Activated naive CD4-positive, alpha-beta T cell treated with Interleukin-2 at 50 U/mL for 16 hours (primary cell): ENCODE data around the gene POLR2H.

Experiments
- DNase-seq: peaks from one replicate; pipeline ENCODE4 v3.0.0-alpha.2; 2020

Gene POLR2H

GRCh38 chr3:184389384-184389783 lies 27.9 kb downstream of the POLR2H start:
- no peak for DNase-seq

GRCh38 chr3:184389935-184390528 lies 28.5 kb downstream of the POLR2H start:
- DNase-seq: no peak

GRCh38 chr3:184391266-184391665 lies 29.8 kb downstream of the POLR2H start:
- no peak for DNase-seq

- no peak for DNase-seq
These were observed 33.8 kb downstream of the POLR2H start for GRCh38 chr3:184395320-184395660.

- DNase-seq: no peak
These were observed 37.9 kb downstream of the POLR2H start for GRCh38 chr3:184399410-184399809.

GRCh38 chr3:184405075-184406030 lies 43.8 kb downstream of the POLR2H start:
- no peak for DNase-seq

- no peak for DNase-seq
These were observed 47.9 kb downstream of the POLR2H start for GRCh38 chr3:184409331-184409926.

- no peak for DNase-seq
These were observed 48.5 kb downstream of the POLR2H start for GRCh38 chr3:184409946-184410500.

- no peak for DNase-seq
These were observed 53.1 kb downstream of the POLR2H start for GRCh38 chr3:184414418-184415202.

GRCh38 chr3:184415203-184415490 lies 53.6 kb downstream of the POLR2H start:
- no peak for DNase-seq

GRCh38 chr3:184417619-184418327 lies 56.3 kb downstream of the POLR2H start:
- peak; percentile 68 for DNase-seq
